Measurements from ENCODE around the gene EPHX1.
"Not testable (repeated sequence)": the region's sequence is repeated elsewhere in the genome, so short reads cannot be mapped to it uniquely, and the experiment has no call there.

The EPHX1 gene

DNA sequence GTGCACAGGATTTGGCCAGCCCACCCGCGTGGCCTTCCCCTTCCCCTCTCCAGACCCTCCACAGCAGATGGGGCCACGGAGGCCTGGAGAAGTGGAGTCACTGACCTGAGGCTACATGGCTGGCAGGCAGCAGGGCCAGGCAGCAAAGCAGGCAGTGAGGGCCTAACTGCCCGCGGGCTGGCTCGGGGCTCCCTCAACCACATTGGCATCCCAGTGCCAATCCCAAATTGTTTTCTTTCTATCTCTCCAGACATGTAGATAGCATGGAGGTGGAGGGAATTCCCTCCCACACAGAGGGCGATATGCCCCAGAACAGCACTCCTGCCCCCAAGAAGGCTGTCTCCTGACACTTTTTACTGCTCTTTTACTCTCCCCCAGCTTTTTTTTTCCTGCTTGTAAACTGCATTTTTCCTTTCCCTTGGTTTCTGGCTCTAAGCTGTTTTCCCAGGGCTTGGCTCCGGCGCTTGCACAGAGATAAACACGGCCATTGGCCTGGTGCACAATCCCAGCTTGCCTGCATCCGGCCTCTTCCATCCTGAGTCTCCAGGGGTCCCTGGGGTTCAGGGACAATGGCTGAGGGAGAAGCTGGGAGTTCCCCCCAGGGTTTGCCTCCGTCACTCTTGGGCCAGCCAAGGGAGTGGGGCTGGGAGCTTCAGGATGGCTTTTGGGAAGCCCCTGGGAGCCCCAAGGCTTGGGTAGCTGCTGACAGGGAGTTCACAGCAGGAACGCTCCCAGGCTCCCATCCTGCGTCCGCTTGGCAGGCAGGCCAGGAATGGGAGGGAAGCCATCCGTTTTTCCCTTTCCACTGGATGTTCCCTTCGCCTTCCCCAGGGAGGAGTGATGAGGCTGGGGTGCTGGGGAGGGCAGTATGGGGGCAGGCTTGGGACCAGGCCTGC lies 7.0 kb downstream of the EPHX1 start:
- DNase-seq (ENCODE audit: low read depth in 2 of 2), result no peak

DNA sequence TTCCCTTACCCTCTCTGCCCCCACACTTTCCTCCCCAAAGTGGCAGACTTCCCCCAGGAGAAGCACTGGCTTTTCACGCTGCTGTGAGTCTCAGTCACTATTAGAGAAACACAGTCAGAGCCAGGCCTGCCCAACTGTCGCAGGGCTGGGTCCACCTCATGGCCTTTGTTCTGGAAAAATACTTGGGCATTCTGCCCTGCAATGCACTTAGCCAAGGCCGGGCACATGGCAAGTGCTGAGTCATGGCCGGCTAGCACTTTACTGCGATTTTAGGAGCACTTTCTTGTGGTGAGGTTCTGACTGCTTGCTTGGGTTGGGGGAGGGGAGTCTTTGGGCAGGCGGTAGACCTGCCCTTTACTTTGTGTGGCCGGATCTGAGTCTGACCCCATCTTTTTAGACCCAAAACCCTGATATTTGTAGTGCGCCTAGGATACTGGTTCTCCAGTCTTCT lies 7.7 kb downstream of the EPHX1 start:
- no peak for DNase-seq (ENCODE audit: low read depth in 2 of 2)

DNA sequence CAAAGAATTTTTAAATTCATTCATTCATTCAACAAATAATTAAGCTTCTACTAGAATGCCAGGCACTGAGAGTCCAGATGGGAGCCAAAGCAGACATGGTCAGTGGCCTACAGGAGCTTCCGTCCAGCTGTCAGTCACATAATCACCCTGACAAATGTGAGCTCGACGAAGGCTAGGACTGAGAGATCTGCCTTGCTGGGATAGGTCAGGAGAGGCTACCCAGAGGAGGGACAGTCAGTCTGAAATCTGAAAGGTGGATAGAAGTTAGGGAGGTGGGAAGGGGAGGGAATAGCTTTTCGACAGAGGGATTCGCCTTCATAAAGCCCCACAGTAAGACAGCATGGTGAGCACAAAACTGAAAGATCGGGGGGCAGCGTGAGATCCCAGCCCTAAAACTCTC lies 8.3 kb downstream of the EPHX1 start:
- no peak for DNase-seq (ENCODE audit: low read depth in 2 of 2)

DNA sequence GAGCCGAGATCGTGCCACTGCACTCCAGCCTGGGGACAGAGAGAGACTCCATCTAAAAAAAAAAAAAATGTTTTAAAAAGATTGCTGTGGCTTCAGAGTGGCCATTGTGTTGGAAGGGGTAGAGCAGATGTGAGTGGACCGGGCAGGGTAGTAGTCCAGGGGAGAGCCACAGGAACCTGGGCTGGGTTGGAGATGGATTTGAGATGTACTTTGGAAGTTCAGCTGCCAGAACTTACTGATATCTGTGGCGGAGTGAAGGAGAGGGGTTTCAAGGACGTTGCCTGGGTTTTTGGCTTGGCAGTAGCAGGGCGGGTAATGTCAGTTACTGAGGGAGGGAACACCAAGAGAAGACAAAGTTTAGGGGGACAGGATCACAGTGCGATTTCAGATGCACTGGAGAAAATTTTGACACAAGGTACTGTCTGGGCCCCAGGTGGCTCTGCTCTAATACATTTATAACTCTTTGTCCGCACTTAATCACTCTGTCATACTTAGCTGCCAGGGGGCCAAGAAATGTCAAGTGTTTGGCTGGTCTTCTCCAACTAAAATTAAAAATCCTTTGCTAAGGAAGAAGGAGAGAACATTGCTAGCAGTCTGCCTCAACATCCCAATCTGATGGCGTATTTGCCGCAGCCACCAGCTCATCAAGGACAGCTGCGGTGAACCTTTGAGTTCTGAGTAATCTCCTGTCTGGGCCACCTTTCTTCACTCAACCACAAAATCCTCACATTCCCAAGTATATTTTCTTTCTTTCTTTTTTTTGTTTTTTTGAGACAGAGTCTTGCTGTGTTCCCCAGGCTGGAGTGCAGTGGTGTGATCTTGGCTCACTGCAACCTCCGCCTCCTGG lies 9.6 kb downstream of the EPHX1 start:
- DNase-seq (ENCODE audit: low read depth in 2 of 2), result no peak

DNA sequence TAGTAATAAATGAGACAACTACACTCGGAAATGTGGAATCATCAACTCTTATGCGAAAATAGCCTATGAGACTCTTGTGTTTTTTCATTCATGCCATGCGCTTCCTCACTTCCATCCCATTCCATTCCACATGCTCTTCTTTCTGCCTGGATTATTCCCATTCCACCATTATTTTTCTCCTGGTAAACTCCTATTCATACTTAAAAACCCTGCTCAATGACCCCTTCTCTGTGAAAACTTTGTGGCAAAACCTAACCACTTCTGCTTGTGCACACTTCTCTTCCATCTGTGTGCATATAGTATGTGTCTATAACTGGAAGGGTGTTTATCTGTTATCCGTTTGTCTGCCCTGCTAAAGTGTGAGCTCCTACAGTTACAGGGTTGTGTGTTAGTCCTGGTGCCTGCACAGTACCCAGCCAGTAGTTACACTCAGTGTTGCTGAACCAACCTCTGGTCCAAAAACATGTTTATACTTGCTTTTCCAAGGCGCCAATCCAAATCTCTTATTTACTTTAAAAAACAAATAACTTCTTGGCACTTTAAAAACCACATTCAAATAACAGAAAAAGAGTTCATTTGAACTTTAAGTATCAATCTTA lies 10.7 kb downstream of the EPHX1 start:
- DNase-seq (ENCODE audit: low read depth in 2 of 2), result no peak

DNA sequence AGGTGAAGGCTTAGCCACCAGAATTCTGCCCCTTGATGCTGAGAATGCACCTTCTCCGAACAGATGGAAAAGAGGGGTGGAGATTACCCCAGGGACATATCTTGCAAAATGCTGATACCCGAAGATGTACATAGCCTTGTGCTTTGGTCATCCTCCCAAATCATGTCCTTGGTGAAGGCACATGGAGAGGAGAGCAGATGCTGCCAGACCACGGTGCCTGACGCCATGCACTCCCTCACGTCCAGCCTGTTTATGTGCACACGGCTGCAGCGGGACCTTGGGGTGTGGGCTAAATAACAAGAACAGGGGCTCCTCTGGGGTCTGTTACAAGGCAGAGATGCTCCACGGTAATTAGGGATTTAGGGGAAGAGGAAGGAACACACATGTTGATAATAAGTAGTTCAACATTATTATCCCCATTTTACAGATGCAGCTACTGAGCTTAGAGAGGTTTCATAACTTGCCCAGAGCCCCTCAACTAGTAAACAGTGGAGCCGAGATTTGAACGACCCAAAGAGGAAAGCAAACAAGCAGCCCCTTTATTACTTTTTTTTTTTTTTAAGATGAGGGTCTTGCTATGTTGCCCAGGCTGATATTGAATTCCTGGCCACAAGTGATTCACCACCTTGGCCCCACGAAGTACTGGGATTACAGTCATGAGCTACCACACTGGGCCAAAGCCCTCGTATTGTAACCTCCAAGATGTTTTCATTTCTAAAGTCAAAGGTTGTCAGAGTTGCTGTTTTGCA lies 12.9 kb downstream of the EPHX1 start:
- no peak for DNase-seq (ENCODE audit: low read depth in 2 of 2)

DNA sequence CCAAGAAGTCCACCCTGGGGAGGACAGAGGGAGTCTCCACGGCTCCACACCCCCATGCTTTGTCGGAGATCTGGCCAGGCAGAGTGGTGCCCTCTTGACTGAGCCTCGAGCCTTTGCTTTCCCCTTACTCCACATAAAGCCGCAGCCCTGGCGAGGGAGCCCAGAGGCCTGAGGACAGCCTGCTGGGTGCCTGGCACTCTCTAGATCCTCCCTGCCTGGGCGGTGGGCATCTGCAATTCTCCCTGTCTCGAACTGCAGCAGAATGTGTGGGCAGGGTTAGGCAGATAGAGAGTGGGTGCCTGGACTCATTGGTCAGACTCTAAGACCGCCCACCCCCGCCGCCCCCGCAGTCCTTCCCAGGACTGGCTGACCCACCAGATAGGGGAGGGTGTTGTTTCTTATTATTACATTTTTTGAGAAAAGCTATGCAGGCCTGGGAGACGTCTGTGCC lies 13.9 kb downstream of the EPHX1 start:
- no peak for DNase-seq (ENCODE audit: low read depth in 2 of 2)

DNA sequence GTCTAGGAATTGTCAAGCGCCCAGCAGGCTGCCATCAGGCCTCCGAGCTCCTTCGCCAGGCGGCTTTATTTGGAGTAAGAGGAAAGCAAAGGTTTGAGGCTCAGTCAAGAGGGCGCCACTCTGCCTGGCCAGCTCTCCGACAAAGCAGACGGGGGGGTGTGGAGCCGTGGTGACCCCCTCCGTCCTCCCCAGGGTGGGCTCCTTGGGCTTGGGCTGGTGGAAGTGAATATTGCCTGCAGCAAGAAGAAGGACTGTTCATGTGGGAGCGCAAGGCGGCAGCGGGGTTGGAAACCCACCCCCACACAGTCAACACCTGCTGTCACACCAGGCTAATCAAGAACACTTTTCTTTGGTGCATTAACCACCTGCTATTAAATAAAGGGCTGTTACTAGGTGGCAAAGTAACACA lies 14.6 kb downstream of the EPHX1 start:
- no peak for DNase-seq (ENCODE audit: low read depth in 2 of 2)

DNA sequence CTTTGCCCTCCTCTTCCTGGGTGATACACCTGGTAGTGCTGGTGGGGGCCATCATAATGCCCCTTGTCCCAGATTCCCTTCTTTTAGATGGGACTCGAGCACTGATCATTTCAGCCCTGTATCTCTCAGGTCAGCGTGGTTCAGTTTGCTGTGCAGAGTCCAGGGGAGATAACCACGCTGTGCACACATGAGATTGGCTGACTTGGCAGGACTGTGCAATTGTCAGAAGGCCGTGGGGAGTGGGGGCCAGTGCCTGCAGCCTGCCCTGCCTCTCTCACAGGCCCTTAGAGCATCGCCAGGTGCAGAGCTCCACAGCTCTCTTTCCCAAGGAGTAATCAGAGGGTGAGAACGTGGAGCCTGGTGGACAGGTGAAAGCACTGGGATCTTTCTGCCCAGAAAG lies 15.2 kb downstream of the EPHX1 start:
- no peak for DNase-seq (ENCODE audit: low read depth in 2 of 2)

DNA sequence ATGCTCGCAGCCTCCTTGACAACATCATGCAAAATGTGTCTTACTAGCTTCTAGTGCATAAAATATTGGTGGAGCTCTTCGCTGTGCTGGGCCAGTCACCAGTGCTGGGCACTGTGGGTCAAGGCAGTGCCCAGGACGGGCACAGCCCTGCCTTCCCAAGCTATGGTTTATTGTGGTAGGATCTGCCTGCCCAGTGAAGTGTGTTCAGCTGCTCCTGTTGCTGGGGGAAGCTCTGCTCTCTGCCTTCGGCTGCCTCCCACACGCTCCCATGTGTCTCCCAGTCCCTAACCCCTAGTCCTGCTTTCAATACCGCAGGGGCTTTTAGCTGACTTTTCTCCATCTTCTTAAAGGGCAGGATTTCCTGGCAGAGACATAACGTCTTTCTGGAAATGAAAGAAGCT lies 15.7 kb downstream of the EPHX1 start:
- DNase-seq (ENCODE audit: low read depth in 2 of 2), result no peak

DNA sequence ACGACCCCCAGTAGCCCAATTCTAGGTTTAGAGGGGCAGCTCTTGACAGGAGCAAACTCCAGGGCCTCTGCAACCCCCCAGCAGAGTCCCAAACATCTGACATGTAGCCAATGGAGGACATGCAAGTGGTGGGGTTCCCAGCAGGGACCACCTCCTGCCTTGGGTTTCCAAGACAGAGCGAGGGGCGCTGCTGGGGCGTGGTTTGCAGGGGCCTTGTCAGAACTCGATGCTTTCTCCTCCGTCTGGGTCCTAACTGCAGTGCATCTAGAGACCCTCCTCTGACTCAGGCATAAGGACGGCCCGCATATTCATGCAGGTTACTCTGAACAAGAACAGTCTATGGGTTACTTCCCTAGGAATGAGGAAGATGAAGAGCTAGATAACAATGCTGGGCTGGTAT lies 17.2 kb downstream of the EPHX1 start:
- no peak for DNase-seq (ENCODE audit: low read depth in 2 of 2)

DNA sequence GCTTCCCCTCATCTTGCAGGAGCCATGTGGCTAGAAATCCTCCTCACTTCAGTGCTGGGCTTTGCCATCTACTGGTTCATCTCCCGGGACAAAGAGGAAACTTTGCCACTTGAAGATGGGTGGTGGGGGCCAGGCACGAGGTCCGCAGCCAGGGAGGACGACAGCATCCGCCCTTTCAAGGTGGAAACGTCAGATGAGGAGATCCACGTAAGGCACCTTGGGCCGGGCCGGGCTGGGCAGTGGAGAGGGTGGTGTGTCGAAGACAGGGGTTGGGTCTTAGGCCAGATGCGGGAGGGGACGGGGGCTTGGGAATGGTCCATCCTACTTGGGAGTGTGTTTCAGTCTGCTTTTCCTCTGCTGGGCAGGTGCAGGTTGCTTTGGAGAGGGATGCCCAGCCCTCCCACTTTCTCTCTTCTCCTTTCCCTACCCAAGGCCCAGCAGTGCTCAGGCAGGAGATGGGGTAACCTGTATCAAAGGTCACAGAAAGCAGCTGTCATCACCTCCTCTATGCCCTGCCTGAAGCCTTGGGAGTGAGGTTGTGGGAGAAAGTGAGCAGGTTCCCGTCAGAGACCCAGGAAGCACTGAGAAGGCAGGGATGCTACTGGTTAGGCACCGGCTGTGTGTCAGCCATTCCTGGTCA lies 18.9 kb downstream of the EPHX1 start:
- DNase-seq (ENCODE audit: low read depth in 2 of 2), result no peak

DNA sequence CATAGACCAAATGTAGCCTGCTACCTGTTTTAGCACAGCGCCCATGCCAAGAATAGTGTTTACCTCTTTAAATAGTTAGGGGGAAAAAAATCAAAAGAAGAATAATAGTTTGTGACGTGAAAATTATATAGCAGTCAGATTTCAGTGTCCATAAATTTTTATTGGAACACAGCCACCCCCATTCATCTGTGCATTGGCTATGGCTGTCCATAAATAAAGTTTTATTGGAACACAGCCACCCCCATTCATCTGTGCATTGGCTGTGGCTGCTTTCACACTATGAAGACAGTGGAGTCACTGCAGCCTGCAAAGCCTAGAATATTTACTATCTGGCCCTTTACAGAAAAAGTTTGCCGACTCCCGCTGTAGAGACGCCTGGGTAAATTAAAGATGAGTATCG lies 20.9 kb downstream of the EPHX1 start:
- no peak for DNase-seq (ENCODE audit: low read depth in 2 of 2)

DNA sequence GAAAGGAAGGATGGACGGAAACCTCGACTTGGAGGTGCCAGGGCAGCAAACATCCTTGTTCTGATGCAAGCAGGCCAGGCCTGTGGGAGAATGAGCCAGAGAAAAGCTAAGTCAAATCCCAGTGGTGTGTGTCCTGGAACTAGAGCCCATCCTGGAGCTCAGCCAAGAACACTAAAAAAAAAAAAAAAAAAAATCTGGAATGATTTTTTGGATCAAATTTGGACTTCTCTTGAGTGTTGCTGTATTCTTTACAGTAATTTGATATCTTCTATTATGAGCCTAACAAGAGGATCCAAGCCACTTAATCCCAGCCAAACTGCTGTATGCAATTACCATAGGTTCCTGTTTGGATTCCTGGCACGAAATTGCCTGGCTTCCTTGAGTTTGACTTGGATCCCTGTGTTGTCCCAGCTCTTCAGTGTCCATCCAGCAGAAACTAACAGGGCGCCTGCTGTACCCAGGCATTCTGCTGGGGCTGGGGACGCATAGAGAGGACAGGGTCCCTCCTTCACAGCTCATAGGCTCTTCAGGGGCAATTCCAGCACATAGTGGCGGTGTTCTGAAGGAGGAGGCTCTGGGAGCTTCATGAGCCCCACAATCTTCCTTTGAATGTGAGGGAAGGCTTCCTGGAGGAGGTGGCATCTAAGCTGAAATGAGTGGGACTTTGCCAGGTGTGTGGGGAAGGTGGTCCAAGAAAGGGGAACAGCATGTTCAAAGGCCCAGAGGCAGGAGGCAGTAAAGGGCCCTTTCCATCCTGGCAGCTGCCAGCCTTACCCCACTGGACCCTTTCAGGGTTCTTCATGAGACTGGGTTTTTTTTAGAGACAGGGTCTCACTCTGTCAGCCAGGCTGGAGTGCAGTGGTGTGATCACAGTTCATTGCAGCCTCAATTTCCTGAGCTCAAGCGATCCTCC lies 24.7 kb downstream of the EPHX1 start:
- DNase-seq (ENCODE audit: low read depth in 2 of 2), result no peak

DNA sequence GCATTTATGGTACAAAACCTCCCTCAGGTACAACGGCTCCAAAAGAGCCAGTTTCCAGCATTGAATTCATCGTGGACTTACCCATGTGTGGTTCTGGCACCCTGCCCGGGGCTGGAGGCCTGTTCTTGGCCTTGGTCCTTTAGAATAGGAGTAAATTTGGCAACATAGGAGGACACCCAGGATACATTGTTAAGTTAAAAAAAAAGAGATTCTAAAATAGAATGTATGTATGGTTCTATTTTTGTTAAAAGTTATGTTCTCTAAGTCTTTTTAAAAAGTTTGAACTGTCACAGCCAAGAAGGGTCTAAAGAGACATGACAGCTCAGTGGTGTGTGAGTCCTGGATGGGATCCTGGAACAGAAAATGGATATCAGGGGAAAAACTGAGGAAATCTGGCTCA lies 25.9 kb downstream of the EPHX1 start:
- no peak for DNase-seq (ENCODE audit: low read depth in 2 of 2)

DNA sequence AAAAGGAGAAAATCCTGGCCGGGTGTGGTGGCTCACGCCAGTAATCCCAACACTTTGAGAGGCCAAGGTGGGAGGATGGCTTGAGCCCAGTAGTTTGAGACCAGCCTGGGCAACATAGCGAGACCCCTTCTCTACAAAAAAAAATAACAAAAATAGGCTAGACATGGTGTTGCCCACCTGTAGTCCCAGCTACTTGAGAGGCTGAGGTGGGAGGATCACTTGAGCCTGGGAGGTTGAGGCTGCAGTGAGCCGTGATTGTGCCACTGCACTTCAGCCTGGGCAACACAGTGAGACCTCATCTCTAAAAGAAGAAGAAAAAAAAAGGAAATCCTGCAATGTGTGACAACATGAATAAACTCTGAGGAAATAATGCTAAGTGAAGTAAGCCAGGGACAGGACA lies 26.4 kb downstream of the EPHX1 start:
- DNase-seq (ENCODE audit: low read depth in 2 of 2), result not testable (repeated sequence)

DNA sequence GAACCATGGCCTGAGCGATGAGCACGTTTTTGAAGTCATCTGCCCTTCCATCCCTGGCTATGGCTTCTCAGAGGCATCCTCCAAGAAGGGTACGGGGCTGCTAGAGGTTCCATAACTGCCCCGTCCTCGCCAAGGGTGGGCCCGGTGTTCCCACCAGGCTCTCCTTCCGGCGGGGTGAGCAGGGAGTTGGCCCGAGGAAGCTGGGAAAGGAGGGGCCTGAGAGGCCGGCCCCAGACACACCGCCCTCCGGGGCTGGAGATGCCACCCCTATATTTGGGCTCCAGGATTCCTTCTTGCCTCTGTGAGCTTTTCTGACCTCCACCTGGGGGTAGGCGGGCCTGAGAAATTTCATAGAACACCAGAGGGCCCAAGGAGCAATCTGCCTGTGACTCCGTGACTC lies 28.9 kb downstream of the EPHX1 start:
- no peak for DNase-seq (ENCODE audit: low read depth in 2 of 2)

DNA sequence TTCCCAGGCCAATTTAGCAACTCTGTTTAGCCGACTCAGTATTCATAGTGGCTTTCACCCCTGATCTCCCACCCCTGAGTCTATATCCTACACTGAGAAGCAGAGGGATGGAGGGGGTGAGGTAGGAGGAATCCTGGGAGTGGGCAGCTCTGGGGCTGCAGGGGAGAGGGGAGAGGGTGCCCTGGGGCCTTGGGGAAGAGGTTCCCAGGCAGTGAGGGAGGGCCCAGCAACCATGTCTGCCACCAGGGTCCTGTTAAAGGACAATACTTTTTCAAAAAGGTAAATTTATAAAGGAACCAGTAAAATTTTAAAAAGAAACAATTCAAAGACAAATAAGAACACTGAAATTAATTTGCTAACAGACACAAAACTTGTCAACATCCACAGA lies 30.3 kb downstream of the EPHX1 start:
- DNase-seq (ENCODE audit: low read depth in 2 of 2), result no peak

DNA sequence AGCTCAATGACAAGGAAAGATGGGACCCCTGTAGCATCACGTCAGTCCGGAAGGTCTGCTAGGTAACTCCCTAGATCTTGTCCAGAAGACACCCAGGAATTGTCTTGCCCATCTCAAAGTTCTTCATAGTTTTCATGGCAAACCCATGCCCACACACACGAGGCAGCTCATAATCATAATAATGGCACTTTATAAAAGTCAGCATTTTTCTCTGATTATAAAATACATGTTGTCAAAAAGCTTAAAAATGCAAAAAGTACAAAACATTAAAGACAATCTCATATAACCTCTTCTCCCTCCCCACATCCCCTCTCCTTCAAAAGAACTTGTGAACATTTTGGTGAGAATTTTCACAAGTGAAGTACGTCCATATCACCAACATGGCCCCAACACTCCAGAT lies 30.8 kb downstream of the EPHX1 start:
- DNase-seq (ENCODE audit: low read depth in 2 of 2), result no peak

DNA sequence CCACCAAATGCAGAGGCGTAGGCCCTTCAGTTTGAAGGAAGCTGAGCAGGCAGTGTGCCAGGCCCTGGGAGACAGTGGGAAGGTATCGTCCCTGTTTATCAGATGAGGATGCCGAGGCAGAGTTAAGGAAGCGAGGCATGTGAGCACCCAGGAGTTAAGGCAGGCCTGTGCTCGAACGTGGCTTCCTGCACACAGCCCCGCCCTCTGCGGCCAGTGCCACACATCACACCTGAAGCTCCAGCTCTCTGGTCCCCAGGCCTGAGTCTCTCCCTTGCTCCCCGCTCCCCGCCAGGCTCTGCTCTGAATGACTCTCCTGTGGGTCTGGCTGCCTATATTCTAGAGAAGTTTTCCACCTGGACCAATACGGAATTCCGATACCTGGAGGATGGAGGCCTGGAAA lies 32.1 kb downstream of the EPHX1 start:
- DNase-seq (ENCODE audit: low read depth in 2 of 2), result no peak
